Activated CD8-positive, alpha-beta memory T cell treated with anti-CD3 and anti-CD28 coated beads for 36 hours (primary cell): ENCODE data around the gene COL4A2. TPM values are rescaled to one million over a fixed set of nuclear protein-coding genes. Genes with fewer than 3 reads are reported as not detected.

Experiments
- CTCF ChIA-PET: fragments of 350-600 bp; sonication (Branson Sonifier 250); formaldehyde crosslinking; loops from one replicate; lab custom pipeline; 2021; ENCODE audit warnings: antibody characterized with exemption; lab: Charles Lee
- POLR2A ChIA-PET: fragments of 350-600 bp; sonication (Branson Sonifier 250); formaldehyde crosslinking; loops from one replicate; lab custom pipeline; 2021; ENCODE audit warnings: antibody characterized with exemption; lab: Charles Lee
- total RNA-seq, 2 experiments: library from RNA; stranded (reverse); gene quantifications; one replicate each; pipeline ENCODE4 v1.2.3, GENCODE V29; 2021

COL4A2 gene
- total RNA-seq, 2 experiments from 2014 or later, result not detected

- CTCF ChIA-PET, result interaction anchor here (0.9 kb wide), 1 partner anchor 107 kb away, joined by 3 read pairs; no protein-coding TSS in a partner anchor
- POLR2A ChIA-PET, result interaction anchor here (0.6 kb wide), 1 partner anchor 51 kb away, joined by 3 read pairs; no protein-coding TSS in a partner anchor
These were observed 255.0 kb downstream of the COL4A2 start for GRCh38 chr13:110562036-110562597.

Other genes starting within 250 kb of the COL4A2 start
- gene COL4A1, start 127 bp upstream of the COL4A2 start, total RNA-seq, result not detected